HepG2 (cell line): Measurements from ENCODE around the gene MORC4.

Experiments
- KLF16 ChIP-seq, 2 experiments: sonication (generic) in 1 of 2; formaldehyde crosslinking in 1 of 2; IDR thresholded peaks; 2 replicates each; pipeline versions ENCODE4 v1.6.1 to v1.8.0; 2016 to 2023; ENCODE audit warnings: missing genetic modification reagents in 2 of 2, missing compliant biosample characterization in 1 of 2
- MYC ChIP-seq: sonication (generic); formaldehyde crosslinking; IDR thresholded peaks from 2 replicates; pipeline ENCODE4 v1.9.0; 2021; ENCODE audit warnings: missing genetic modification reagents, borderline replicate concordance
- NFE2L2 ChIP-seq: fragments of 150-350 bp; IDR thresholded peaks from 2 replicates; pipeline ENCODE4 v1.6.1; 2014; ENCODE audit warnings: low read length
- POLR2A ChIP-seq, 2 experiments: IDR thresholded peaks; 2 replicates each; pipeline ENCODE4 v1.6.1; 2011; ENCODE audit warnings: low read depth in 2 of 2, low read length in 2 of 2, mild to moderate bottlenecking in 1 of 2, moderate library complexity in 1 of 2; ENCODE audit not compliant: insufficient read depth in 1 of 2
- SOX6 ChIP-seq, 2 experiments: fragments of 450-650 bp in 1 of 2; sonication (generic) in 1 of 2; formaldehyde crosslinking in 1 of 2; IDR thresholded peaks; 2 replicates each; pipeline versions ENCODE4 v1.4.0 to v1.6.1; 2017 to 2020; ENCODE audit warnings: antibody characterized with exemption in 1 of 2, mild to moderate bottlenecking in 1 of 2, missing genetic modification reagents in 1 of 2
- ZBTB21 ChIP-seq: sonication (generic); formaldehyde crosslinking; IDR thresholded peaks from 2 replicates; pipeline ENCODE4 v1.4.0; 2020; ENCODE audit warnings: missing genetic modification reagents
- ZNF20 ChIP-seq: sonication (generic); formaldehyde crosslinking; IDR thresholded peaks from 2 replicates; pipeline ENCODE4 v1.4.0; 2020; ENCODE audit warnings: mild to moderate bottlenecking, moderate library complexity, missing genetic modification reagents
- ZNF274 ChIP-seq: sonication (generic); formaldehyde crosslinking; IDR thresholded peaks from 2 replicates; pipeline ENCODE4 v1.5.1; 2020; ENCODE audit warnings: mild to moderate bottlenecking, missing genetic modification reagents
- ZNF879 ChIP-seq: sonication (generic); formaldehyde crosslinking; IDR thresholded peaks from 2 replicates; pipeline ENCODE4 v1.8.1; 2023; ENCODE audit warnings: missing genetic modification reagents
- TF ChIP-seq, protein P1 (sequence below): sonication (generic); formaldehyde crosslinking; IDR thresholded peaks from 2 replicates; pipeline ENCODE4 v1.5.0; 2020; ENCODE audit warnings: mild to moderate bottlenecking, missing genetic modification reagents, borderline replicate concordance
- TF ChIP-seq, protein P2 (sequence below): sonication (generic); formaldehyde crosslinking; IDR thresholded peaks from 2 replicates; pipeline ENCODE4 v1.4.0; 2020; ENCODE audit warnings: mild to moderate bottlenecking, missing genetic modification reagents

DNA sequence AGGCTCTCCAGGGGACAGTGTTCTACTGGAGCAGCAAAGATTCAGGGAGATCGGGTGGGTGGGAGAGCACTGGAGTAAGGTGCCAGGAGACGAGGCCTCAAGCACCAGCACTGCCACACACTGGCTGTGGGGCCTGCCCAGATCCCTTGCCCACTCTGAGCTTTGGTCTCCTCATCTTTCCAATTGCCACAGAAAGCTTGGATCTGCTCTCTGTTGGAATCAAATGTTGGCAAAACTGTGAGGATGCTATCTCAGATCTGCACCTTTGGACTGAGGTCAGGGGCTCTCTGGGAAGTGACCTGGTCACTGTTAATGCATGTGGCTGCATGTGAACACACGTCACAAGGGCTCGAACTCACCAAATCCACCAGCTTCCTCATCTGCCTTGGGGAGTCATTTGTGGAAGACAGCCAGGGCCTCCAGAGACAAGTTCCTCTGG, 98.2 kb downstream of the MORC4 start:
- TF ChIP-seq, protein P1, sequence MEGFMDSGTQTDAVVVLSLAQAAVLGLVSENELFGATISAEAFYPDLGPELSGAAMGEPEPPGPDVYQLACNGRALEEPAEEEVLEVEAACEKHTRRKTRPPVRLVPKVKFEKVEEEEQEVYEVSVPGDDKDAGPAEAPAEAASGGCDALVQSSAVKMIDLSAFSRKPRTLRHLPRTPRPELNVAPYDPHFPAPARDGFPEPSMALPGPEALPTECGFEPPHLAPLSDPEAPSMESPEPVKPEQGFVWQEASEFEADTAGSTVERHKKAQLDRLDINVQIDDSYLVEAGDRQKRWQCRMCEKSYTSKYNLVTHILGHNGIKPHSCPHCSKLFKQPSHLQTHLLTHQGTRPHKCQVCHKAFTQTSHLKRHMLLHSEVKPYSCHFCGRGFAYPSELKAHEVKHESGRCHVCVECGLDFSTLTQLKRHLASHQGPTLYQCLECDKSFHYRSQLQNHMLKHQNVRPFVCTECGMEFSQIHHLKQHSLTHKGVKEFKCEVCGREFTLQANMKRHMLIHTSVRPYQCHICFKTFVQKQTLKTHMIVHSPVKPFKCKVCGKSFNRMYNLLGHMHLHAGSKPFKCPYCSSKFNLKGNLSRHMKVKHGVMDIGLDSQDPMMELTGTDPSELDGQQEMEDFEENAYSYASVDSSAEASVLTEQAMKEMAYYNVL (CRISPR knock-in tag) = no peak
- TF ChIP-seq ZNF20 (CRISPR knock-in tag) (no peak), NFE2L2 (no peak), SOX6 (IDR thresholded peaks at IDR 0.05) (no peak), SOX6 (CRISPR knock-in tag; IDR thresholded peaks at IDR 0.05) (no peak), KLF16 (CRISPR knock-in tag; IDR thresholded peaks at IDR 0.05) (no peak), ZBTB21 (CRISPR knock-in tag) (no peak), MYC (CRISPR knock-in tag) (no peak), ZNF274 (CRISPR knock-in tag) (no peak), ZNF879 (CRISPR knock-in tag) (no peak), POLR2A (IDR thresholded peaks at IDR 0.05; ENCODE audit: insufficient read depth in 1 of 2, low read depth in 2 of 2, low read length in 2 of 2) (no peak)
- TF ChIP-seq, protein P2, sequence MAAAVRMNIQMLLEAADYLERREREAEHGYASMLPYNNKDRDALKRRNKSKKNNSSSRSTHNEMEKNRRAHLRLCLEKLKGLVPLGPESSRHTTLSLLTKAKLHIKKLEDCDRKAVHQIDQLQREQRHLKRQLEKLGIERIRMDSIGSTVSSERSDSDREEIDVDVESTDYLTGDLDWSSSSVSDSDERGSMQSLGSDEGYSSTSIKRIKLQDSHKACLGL = no peak
